ENCODE data around the gene ERC1.

- no peak for TF ChIP-seq PRPF4 (IDR thresholded peaks at IDR 0.05; ENCODE audit: insufficient read depth, low read depth, low read length, poor library complexity, severe bottlenecking)
- no peak for TF ChIP-seq HDAC3 (IDR thresholded peaks at IDR 0.05; ENCODE audit: borderline replicate concordance, partially characterized antibody)
- no peak for TF ChIP-seq ATF4 (CRISPR knock-in tag; IDR thresholded peaks at IDR 0.05)
- no peak for TF ChIP-seq EHMT2 (IDR thresholded peaks at IDR 0.05)
- no peak for TF ChIP-seq DNMT1 (IDR thresholded peaks at IDR 0.05)
Observed at GRCh38 chr12:990661-991349, at the start of gene ERC1.

All from K562 (cell line).